GM20000 (cell line): ENCODE measurements around the gene RPS6KB2.

Experiments used
- DNase-seq: peaks from one replicate; pipeline ENCODE4 v3.0.0; 2012; ENCODE audit warnings: low spot score
- TF ChIP-seq, protein P1 (sequence below): IDR thresholded peaks from 2 replicates; pipeline ENCODE4 v1.5.1; 2012; ENCODE audit warnings: mild to moderate bottlenecking, control low read depth; ENCODE audit errors: extremely low read depth, missing control alignments

The RPS6KB2 gene

DNA sequence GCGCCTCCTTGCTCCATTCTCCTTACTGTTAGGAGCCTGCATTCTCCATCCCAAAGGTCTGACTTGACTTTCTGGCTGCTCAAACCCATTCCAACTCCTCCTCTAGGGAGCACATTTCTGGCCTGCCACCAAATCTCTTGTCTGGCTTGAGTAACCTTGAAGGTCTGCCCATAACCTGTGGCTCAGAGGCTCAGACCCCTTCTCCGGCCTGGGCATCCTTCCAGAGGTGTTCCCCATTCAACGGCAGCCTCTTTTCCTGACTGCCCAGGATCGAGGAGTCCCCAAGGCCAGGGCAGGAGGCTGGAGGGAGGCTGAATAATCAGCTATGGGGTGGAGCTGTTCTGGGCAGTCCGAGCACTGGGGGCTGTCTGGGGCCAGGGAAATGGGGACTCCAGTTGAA lies 34.3 kb upstream of the RPS6KB2 start:
- DNase-seq, result no peak
- TF ChIP-seq, protein P1, sequence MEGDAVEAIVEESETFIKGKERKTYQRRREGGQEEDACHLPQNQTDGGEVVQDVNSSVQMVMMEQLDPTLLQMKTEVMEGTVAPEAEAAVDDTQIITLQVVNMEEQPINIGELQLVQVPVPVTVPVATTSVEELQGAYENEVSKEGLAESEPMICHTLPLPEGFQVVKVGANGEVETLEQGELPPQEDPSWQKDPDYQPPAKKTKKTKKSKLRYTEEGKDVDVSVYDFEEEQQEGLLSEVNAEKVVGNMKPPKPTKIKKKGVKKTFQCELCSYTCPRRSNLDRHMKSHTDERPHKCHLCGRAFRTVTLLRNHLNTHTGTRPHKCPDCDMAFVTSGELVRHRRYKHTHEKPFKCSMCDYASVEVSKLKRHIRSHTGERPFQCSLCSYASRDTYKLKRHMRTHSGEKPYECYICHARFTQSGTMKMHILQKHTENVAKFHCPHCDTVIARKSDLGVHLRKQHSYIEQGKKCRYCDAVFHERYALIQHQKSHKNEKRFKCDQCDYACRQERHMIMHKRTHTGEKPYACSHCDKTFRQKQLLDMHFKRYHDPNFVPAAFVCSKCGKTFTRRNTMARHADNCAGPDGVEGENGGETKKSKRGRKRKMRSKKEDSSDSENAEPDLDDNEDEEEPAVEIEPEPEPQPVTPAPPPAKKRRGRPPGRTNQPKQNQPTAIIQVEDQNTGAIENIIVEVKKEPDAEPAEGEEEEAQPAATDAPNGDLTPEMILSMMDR, result no peak

DNA sequence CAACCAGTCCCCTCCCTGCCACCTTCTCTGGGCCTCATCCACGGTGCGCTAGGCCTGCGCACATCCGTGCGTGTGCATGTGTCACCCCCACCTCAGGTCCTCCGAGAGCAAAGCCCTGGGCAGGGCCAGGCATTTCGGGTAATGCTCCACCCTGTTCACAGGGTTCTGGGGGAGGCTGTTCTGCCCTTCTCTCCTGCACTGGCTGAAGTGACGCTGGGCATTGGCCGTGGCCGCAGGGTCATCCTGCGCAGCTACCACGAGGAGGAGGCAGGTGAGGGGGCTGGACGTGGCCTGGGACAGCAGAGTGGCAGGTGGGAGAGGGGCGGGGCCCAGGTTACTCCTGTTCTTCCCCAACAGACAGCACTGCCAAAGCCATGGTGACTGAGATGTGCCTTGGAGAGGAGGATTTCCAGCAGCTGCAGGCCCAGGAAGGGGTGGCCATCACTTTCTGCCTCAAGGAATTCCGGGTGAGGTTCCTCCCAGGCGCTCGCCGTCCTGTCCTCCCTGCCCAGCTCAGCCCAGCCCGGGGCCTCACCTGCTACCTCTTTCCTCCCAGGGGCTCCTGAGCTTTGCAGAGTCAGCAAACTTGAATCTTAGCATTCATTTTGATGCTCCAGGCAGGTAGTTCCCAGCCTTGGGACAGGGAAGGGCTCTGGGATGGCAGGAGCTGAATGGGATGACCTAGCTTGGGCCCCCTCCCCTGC lies 32.6 kb upstream of the RPS6KB2 start:
- TF ChIP-seq, protein P1, result no peak

DNA sequence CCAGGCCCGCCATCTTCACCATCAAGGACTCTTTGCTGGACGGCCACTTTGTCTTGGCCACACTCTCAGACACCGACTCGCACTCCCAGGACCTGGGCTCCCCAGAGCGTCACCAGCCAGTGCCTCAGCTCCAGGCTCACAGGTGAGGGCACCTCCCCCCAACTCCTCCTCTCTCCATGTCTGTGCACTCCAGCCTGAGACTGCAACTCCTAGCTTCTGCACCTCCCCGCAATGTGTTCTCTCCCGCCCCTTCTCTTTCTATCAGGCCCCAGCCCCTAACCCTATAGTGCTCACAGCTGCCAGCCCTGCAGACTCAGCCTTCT lies 32.1 kb upstream of the RPS6KB2 start:
- no peak for DNase-seq
- TF ChIP-seq, protein P1, result no peak

More for the DNA sequence above, 32.6 kb upstream of the RPS6KB2 start:
- no peak for DNase-seq

DNA sequence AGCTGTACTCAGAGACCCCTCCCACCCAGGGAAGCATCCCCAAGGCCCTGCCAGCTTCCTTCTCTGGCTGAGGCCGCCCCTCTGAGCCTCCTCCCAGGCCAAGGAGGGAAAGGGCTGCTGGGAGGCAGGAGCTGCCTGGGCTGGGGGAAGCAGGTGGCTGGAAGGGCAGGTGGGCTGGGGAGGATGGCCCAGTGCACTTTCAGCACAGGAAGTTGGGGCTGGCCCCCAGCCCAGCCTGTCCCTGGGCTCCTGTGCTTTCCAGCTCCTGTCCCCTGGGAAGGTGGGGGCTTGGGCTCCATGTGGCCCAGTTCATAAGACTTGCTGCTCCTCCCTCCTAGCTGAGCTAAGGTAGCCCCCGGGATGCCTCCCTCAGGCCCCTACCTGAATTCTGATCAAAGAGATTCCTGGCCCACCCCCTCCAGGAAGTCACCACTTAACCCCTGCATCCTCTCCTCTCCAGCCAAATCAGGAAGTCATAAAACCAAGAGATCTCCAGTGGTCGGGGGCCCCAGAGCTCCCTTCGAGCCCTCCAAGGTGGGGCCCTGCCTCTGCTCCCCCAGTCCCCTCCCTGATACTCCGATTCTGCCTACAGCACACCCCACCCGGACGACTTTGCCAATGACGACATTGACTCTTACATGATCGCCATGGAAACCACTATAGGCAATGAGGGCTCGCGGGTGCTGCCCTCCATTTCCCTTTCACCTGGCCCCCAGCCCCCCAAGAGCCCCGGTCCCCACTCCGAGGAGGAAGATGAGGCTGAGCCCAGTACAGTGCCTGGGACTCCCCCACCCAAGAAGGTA lies 31.5 kb upstream of the RPS6KB2 start:
- TF ChIP-seq, protein P1, result no peak
- no peak for DNase-seq

DNA sequence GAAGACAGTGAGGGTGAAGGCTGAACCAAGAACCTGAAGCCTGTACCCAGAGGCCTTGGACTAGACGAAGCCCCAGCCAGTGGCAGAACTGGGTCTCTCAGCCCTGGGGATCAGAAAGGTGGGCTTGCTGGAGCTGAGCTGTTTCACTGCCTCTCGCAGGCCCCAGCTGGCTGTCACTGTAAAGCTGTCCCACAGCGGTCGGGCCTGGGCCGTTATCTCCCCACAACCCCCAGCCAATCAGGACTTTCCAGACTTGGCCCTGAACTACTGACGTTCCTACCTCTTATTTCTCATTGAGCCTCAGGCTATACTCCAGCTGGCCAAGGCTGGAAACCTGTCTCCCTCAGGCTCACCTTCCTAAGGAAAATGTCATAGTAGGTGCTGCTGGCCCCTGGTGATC lies 30.8 kb upstream of the RPS6KB2 start:
- no peak for DNase-seq
- TF ChIP-seq, protein P1, result no peak

DNA sequence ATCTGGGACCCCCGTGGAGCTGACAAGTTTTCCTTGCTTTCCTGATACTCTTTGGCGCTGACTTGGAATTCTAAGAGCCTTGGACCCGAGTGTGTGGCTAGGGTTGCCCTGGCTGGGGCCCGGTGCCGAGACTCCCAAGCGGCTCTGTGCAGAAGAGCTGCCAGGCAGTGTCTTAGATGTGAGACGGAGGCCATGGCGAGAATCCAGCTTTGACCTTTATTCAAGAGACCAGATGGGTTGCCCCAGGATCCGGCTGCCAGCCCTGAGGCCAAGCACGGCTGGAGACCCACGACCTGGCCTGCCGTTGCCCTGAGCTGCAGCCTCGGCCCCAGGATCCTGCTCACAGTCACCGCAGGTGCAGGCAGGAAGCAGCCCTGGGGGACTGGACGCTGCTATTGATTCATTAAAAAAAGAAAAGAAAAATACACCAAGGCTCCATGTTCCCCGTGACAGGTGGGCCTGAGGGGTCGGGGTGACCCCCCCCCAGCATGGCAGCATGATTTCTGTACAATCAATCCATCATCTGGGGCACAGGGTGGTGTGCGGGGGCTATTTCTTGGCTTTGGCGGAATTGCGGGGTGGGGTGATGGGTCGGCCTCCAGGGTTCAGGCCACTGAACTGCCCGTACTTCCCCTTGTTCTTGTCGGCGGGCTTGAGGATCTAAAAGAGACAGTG lies 30.2 kb upstream of the RPS6KB2 start:
- TF ChIP-seq, protein P1, result no peak
- DNase-seq, result no peak
